ENCODE results near the gene PCA3. TPM values are rescaled to one million over a fixed set of nuclear protein-coding genes. Genes with fewer than 3 reads are reported as not detected.

PCA3 gene
- total and polyA plus RNA-seq, 2 of the 8 experiments (the other 6 are each of a cell fraction or from before 2014, with no cell fraction given): not detected

DNA sequence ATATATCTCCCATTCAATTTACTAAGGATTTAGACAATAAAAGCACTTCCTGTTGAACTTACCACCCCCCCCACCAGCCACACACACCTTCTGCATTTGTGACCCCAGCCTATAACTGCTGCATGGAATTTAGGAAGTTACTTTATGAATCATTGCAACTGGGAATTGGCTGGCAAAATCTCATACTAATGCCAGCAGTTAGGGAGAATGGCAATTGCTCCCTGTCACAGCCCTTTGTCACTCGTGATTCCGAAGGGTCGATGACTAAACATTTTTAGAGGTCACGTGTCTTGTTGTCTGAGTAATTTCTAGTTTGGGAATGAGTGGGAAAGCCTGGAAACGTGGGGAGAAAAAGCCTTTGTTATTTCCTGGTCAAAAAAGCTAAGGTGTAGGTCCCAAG, 46.6 kb upstream of the PCA3 start:
- Histone ChIP-seq H2BK15ac (ENCODE audit: low read length) (no peak overlapping the region), H3K27ac (ENCODE audit: low read depth, low read length) (no peak overlapping the region), H3K18ac (ENCODE audit: extremely low read depth, low read length) (no peak overlapping the region), H3K14ac (ENCODE audit: insufficient read length) (no peak overlapping the region), H3K23ac (ENCODE audit: insufficient read length) (no peak overlapping the region), H3K4me3 (ENCODE audit: extremely low read depth in 1 of 4, insufficient read depth in 2 of 4, low read depth in 3 of 4, low read length in 4 of 4) (no peak overlapping the region), H2AFZ (ENCODE audit: low read length) (peak overlapping the region; percentile 68; the same call in 1 of the 2 replicates), H3K9me3 (ENCODE audit: insufficient read depth in 2 of 2, low read depth in 1 of 2, low read length in 1 of 2) (no peaks in the 10 kb centered on the region), H4K8ac (ENCODE audit: extremely low read depth, insufficient read depth, low read length) (no peak overlapping the region), H3K4me1 (replicated peaks in 1 of 4; ENCODE audit: control insufficient read depth in 3 of 4, insufficient read depth in 4 of 4, low read length in 3 of 4) (no peaks in the 10 kb centered on the region), H4K20me1 (replicated peaks in 1 of 2; ENCODE audit: control insufficient read depth in 1 of 2, insufficient read depth in 2 of 2, low read length in 2 of 2) (no peaks in the 10 kb centered on the region), H3K27me3 (replicated peaks in 1 of 4; ENCODE audit: control insufficient read depth in 3 of 4, extremely low read depth in 1 of 4, insufficient read depth in 3 of 4, low read length in 3 of 4) (no peaks in the 10 kb centered on the region), H3K79me1 (ENCODE audit: low read depth, low read length) (no peaks in the 10 kb centered on the region), H2BK120ac (replicated peaks; ENCODE audit: low read depth, low read length) (no peak overlapping the region), H3K56ac (replicated peaks; ENCODE audit: insufficient read length, low read depth, low read length) (no peak overlapping the region), H3K23me2 (ENCODE audit: low read depth, low read length) (no peaks in the 10 kb centered on the region), H4K91ac (replicated peaks; ENCODE audit: insufficient read length, low read length) (no peak overlapping the region), H3K4ac (replicated peaks; ENCODE audit: insufficient read length, low read depth, low read length) (no peak overlapping the region), H3K9ac (replicated peaks in 1 of 4; ENCODE audit: extremely low read depth in 1 of 4, low read depth in 3 of 4, low read length in 3 of 4) (no peak overlapping the region), H3K4me2 (ENCODE audit: insufficient read depth in 1 of 2, low read depth in 2 of 2, low read length in 2 of 2) (no peak overlapping the region), H2BK5ac (ENCODE audit: low read depth, low read length) (no peak overlapping the region), H4K5ac (ENCODE audit: insufficient read length, low read depth, low read length) (no peak overlapping the region), H2BK12ac (ENCODE audit: low read depth, low read length) (no peak overlapping the region), H2AK5ac (ENCODE audit: low read depth, low read length) (no peak overlapping the region), H3K36me3 (ENCODE audit: control insufficient read depth in 2 of 4, insufficient read depth in 4 of 4, low read length in 3 of 4) (no peaks in the 10 kb centered on the region), H3K79me2 (ENCODE audit: control insufficient read depth in 1 of 2, insufficient read depth in 2 of 2, low read length in 2 of 2) (no peaks in the 10 kb centered on the region), H2BK20ac (ENCODE audit: low read length) (no peak overlapping the region)
- FAIRE-seq (no peak), DNase-seq (ENCODE audit: low read depth in 1 of 2, low spot score in 2 of 2) (no peak)
- ChIA-PET CTCF (ENCODE audit: partially characterized antibody) (interaction anchor here (1.5 to 2.9 kb wide), 3 partner anchors 14 to 38 kb away, joined by 3 to 12 read pairs (median 5); no protein-coding TSS in a partner anchor), POLR2A (ENCODE audit: partially characterized antibody) (interaction anchor here (1.4 kb wide), 1 partner anchor 15 kb away, joined by 4 read pairs; no protein-coding TSS in a partner anchor)
- TF ChIP-seq PHF8 (conservative IDR thresholded peaks at IDR 0.05; ENCODE audit: low read depth, low read length) (no peak), POLR2AphosphoS5 (IDR thresholded peaks at IDR 0.05; ENCODE audit: low read depth, low read length) (no peak), RAD21 (IDR thresholded peaks at IDR 0.05 in 1 of 2, conservative IDR thresholded peaks at IDR 0.05 in 1 of 2; ENCODE audit: low read depth in 2 of 2, low read length in 2 of 2) (no peak), RFX5 (IDR thresholded peaks at IDR 0.05; ENCODE audit: borderline replicate concordance, low read depth, low read length) (no peak), EP300 (IDR thresholded peaks at IDR 0.05; ENCODE audit: borderline replicate concordance in 1 of 2, low read depth in 2 of 2, low read length in 2 of 2) (no peak), HDAC2 (IDR thresholded peaks at IDR 0.05; ENCODE audit: borderline replicate concordance in 1 of 2, low read depth in 2 of 2, low read length in 2 of 2) (no peak), NRF1 (IDR thresholded peaks at IDR 0.05; ENCODE audit: low read depth, low read length) (no peak), CHD1 (IDR thresholded peaks at IDR 0.05; ENCODE audit: low read depth, low read length) (no peak), JUN (IDR thresholded peaks at IDR 0.05; ENCODE audit: low read depth, low read length) (no peak)
- 83% methylated on average over 5 of the region's 5 CpGs; no CpG with 5 or more reads in 1 of the 2 experiments for WGBS, 2 experiments (ENCODE audit: extremely low coverage in 1 of 2, insufficient coverage in 1 of 2, insufficient read length in 1 of 2, insufficient replicate concordance in 2 of 2, low coverage in 1 of 2, low lambda C conversion rate in 2 of 2, missing lambda C conversion rate in 1 of 2)

Data from H1 (cell line).